ENCODE measurements around the gene RALGPS1. TPM values are rescaled to one million over a fixed set of nuclear protein-coding genes. Genes with fewer than 3 reads are reported as not detected.
"Not testable (repeated sequence)": the region's sequence is repeated elsewhere in the genome, so short reads cannot be mapped to it uniquely, and the experiment has no call there.

Gene RALGPS1
- total RNA-seq, 1 experiment from 2014 or later: 18.6 TPM

DNA sequence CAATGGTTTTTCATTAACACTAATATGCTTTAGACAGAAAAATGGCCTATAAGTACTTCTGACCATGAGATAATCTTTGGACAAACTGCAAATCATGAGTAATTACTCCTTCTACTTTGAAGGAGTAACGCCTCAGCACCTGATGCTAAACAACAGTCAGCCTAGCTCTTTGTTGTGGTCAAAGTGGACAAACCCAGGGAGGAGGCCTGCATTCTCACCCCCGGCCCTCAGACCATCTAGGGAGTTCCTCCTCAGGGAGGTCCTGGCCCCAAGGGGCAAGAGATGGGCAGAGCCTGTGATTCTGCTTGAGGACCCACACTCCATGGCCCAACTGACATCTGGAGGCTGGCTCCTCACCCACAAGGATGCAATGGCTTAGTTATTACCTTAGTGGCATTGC lies 256.1 kb downstream of the RALGPS1 start:
- Histone ChIP-seq H3T11ph (ENCODE audit: low read length) (no peak overlapping the region), H2BK20ac (ENCODE audit: low read depth, low read length, poor library complexity, severe bottlenecking) (no peak overlapping the region), H3K79me2 (ENCODE audit: insufficient read depth, low read length) (no peaks in the 10 kb centered on the region), H4K8ac (replicated peaks; ENCODE audit: insufficient read length, low read depth, low read length) (no peak overlapping the region), H3K9me3 (ENCODE audit: control insufficient read depth, low read depth, low read length) (no peaks in the 10 kb centered on the region), H3K14ac (ENCODE audit: insufficient read depth, low read length) (no peak overlapping the region), H2AFZ (ENCODE audit: low read length) (no peak overlapping the region), H3K18ac (ENCODE audit: insufficient read length, low read depth, low read length) (no peak overlapping the region), H3K23ac (ENCODE audit: insufficient read length, low read depth, low read length) (no peak overlapping the region), H2AK5ac (ENCODE audit: insufficient read length, low read length) (no peak overlapping the region), H3K56ac (ENCODE audit: insufficient read length, low read depth, low read length) (no peak overlapping the region), H3K79me1 (ENCODE audit: insufficient read depth, low read depth, low read length, poor library complexity, severe bottlenecking) (no peaks in the 10 kb centered on the region), H3K9ac (ENCODE audit: extremely low read depth, insufficient read length, low read length) (no peak overlapping the region), H2BK12ac (ENCODE audit: insufficient read length, low read depth, low read length) (no peak overlapping the region), H3K4ac (ENCODE audit: low read depth, low read length) (no peak overlapping the region), H3K27ac (ENCODE audit: insufficient read length, low read depth, low read length) (no peak overlapping the region), H2BK120ac (ENCODE audit: low read depth, low read length, poor library complexity, severe bottlenecking) (no peak overlapping the region), H2BK15ac (ENCODE audit: low read depth, low read length) (no peak overlapping the region), H4K91ac (ENCODE audit: insufficient read length, low read depth, low read length) (no peak overlapping the region), H3K27me3 (ENCODE audit: insufficient read depth, low read length) (no peaks in the 10 kb centered on the region), H4K5ac (ENCODE audit: insufficient read length, low read depth, low read length) (no peak overlapping the region), H4K20me1 (ENCODE audit: control insufficient read depth, insufficient read depth, insufficient read length) (no peaks in the 10 kb centered on the region), H2BK5ac (ENCODE audit: insufficient read length, low read length) (no peak overlapping the region), H3K4me1 (ENCODE audit: insufficient read depth, low read length) (no peaks in the 10 kb centered on the region), H3K23me2 (ENCODE audit: insufficient read length, low read depth, low read length, poor library complexity, severe bottlenecking) (no peaks in the 10 kb centered on the region), H3K4me2 (ENCODE audit: insufficient read depth, insufficient read length, low read length) (no peak overlapping the region)
- TF ChIP-seq, protein P1, sequence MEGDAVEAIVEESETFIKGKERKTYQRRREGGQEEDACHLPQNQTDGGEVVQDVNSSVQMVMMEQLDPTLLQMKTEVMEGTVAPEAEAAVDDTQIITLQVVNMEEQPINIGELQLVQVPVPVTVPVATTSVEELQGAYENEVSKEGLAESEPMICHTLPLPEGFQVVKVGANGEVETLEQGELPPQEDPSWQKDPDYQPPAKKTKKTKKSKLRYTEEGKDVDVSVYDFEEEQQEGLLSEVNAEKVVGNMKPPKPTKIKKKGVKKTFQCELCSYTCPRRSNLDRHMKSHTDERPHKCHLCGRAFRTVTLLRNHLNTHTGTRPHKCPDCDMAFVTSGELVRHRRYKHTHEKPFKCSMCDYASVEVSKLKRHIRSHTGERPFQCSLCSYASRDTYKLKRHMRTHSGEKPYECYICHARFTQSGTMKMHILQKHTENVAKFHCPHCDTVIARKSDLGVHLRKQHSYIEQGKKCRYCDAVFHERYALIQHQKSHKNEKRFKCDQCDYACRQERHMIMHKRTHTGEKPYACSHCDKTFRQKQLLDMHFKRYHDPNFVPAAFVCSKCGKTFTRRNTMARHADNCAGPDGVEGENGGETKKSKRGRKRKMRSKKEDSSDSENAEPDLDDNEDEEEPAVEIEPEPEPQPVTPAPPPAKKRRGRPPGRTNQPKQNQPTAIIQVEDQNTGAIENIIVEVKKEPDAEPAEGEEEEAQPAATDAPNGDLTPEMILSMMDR (conservative IDR thresholded peaks at IDR 0.05): no peak
- WGBS (ENCODE audit: extremely low coverage, insufficient read length, low lambda C conversion rate): no CpG with 5 or more reads among the region's 2 CpGs
- Mint-ChIP-seq H3K27ac (no peak overlapping the region), H3K4me3 (no peak overlapping the region), H3K27me3 (ENCODE audit: low read depth) (no peaks in the 10 kb centered on the region), H3K36me3 (ENCODE audit: insufficient read depth in 1 of 3, low read depth in 3 of 3) (peaks cover 0 to 6% (median 0%) of the 10 kb centered on the region in 3 experiments; a peak in 4 of 7 replicates), H3K4me1 (peaks cover 4 to 5% of the 10 kb centered on the region in 2 experiments), H3K9me3 (no peaks in the 10 kb centered on the region)
- no peak for DNase-seq

DNA sequence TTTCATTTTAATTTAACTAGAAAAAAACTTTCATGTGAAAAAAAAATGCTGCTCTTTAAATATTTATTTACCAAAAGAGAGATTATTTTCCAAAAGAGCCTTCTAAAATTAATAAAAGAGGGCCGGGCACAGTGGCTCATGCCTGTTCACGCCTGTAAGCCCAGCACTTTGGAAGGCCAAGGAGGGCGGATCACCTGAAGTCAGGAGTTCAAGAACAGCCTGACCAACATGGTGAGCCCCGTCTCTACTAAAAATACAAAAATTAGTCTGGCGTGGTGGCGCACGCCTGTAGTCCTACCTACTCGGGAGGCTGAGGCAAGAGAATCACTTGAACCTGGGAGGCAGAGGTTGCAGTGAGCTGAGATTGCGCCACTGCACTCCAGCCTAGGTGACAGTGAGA lies 256.8 kb downstream of the RALGPS1 start:
- H3K23me2 ChIP-seq (ENCODE audit: insufficient read length, low read depth, low read length, poor library complexity, severe bottlenecking); H3K18ac ChIP-seq (ENCODE audit: insufficient read length, low read depth, low read length); H3K14ac ChIP-seq (ENCODE audit: insufficient read depth, low read length); H3K9me3 ChIP-seq (ENCODE audit: control insufficient read depth, low read depth, low read length); H3K4me2 ChIP-seq (ENCODE audit: insufficient read depth, insufficient read length, low read length); H3K79me1 ChIP-seq (ENCODE audit: insufficient read depth, low read depth, low read length, poor library complexity, severe bottlenecking); H4K91ac ChIP-seq (ENCODE audit: insufficient read length, low read depth, low read length); H3K36me3 Mint-ChIP-seq (ENCODE audit: insufficient read depth in 1 of 3, low read depth in 3 of 3); H2BK20ac ChIP-seq (ENCODE audit: low read depth, low read length, poor library complexity, severe bottlenecking); H3K4ac ChIP-seq (ENCODE audit: low read depth, low read length); H3K27ac Mint-ChIP-seq; H3K56ac ChIP-seq (ENCODE audit: insufficient read length, low read depth, low read length); H4K20me1 ChIP-seq (ENCODE audit: control insufficient read depth, insufficient read depth, insufficient read length); H3K27me3 Mint-ChIP-seq (ENCODE audit: low read depth); H3K9me3 Mint-ChIP-seq; H3K79me2 ChIP-seq (ENCODE audit: insufficient read depth, low read length); H3K4me1 Mint-ChIP-seq; H2BK120ac ChIP-seq (ENCODE audit: low read depth, low read length, poor library complexity, severe bottlenecking); H3K4me3 Mint-ChIP-seq; H2AK5ac ChIP-seq (ENCODE audit: insufficient read length, low read length); H2BK12ac ChIP-seq (ENCODE audit: insufficient read length, low read depth, low read length); H3K27ac ChIP-seq (ENCODE audit: insufficient read length, low read depth, low read length); DNase-seq; H3K9ac ChIP-seq (ENCODE audit: extremely low read depth, insufficient read length, low read length); H2BK5ac ChIP-seq (ENCODE audit: insufficient read length, low read length); H2AFZ ChIP-seq (ENCODE audit: low read length); H4K5ac ChIP-seq (ENCODE audit: insufficient read length, low read depth, low read length); H4K8ac ChIP-seq (replicated peaks; ENCODE audit: insufficient read length, low read depth, low read length); H2BK15ac ChIP-seq (ENCODE audit: low read depth, low read length); H3K23ac ChIP-seq (ENCODE audit: insufficient read length, low read depth, low read length); H3K27me3 ChIP-seq (ENCODE audit: insufficient read depth, low read length); H3T11ph ChIP-seq (ENCODE audit: low read length); H3K4me1 ChIP-seq (ENCODE audit: insufficient read depth, low read length): not testable (repeated sequence)
- WGBS (ENCODE audit: extremely low coverage, insufficient read length, low lambda C conversion rate): no CpG with 5 or more reads among the region's 9 CpGs

Measured in H9 (cell line).